NB4 (cell line): Measurements from ENCODE around the gene RPN2.
"Not testable (repeated sequence)": the region's sequence is repeated elsewhere in the genome, so short reads cannot be mapped to it uniquely, and the experiment has no call there.

Experiments used
- DNase-seq: peaks from one replicate; pipeline ENCODE4 v3.0.0; 2010; ENCODE audit warnings: low read depth
- H3K4me3 ChIP-seq: one replicate; pipeline ENCODE4 v1.5.1; 2011; ENCODE audit warnings: mild to moderate bottlenecking, low read depth, low read length, moderate library complexity
- CTCF ChIP-seq: IDR thresholded peaks from one replicate; pipeline ENCODE4 v1.5.1; 2012; ENCODE audit warnings: low read depth, low read length
- MYC ChIP-seq: IDR thresholded peaks from 2 replicates; pipeline ENCODE4 v1.6.1; 2011; ENCODE audit warnings: low read depth, low read length
- POLR2A ChIP-seq: IDR thresholded peaks from 2 replicates; pipeline ENCODE4 v1.6.1; 2011; ENCODE audit warnings: mild to moderate bottlenecking; ENCODE audit not compliant: insufficient read length; ENCODE audit errors: extremely low read depth
- TF ChIP-seq, protein P1 (sequence below): IDR thresholded peaks from 2 replicates; pipeline ENCODE4 v1.6.1; 2011; ENCODE audit warnings: low read depth, low read length

The RPN2 gene

DNA sequence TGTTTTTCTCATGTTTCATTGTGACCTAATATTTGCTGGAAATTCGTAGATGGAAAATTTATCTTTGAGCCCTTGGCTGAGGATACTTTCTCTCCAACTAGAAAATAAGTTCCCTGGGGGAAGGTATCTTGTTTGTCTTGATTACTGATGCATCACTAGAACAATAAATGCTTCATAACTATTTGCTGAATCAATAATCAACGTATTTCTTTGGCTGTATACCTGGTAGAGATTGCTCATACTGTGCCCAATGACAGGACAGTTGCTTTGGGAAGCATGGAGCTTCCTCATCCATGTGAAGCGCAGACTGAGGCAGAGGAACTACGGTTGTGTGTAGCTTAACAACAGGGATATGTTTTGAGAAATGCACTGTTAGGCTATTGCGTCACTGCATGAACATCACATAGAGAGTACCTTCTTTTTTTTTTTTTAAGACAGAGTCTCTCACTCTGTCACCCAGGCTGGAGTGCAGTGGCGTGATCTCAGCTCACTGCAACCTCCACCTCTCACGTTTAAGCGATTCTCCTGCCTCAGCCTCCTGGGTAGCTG, 34.2 kb upstream of the RPN2 start:
- H3K4me3 ChIP-seq = no peak overlapping the region
- peak; percentile 51 for DNase-seq
- no peak for TF ChIP-seq POLR2A
- TF ChIP-seq CTCF = no peak
- TF ChIP-seq MYC = no peak
- TF ChIP-seq, protein P1, sequence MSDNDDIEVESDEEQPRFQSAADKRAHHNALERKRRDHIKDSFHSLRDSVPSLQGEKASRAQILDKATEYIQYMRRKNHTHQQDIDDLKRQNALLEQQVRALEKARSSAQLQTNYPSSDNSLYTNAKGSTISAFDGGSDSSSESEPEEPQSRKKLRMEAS = no peak

DNA sequence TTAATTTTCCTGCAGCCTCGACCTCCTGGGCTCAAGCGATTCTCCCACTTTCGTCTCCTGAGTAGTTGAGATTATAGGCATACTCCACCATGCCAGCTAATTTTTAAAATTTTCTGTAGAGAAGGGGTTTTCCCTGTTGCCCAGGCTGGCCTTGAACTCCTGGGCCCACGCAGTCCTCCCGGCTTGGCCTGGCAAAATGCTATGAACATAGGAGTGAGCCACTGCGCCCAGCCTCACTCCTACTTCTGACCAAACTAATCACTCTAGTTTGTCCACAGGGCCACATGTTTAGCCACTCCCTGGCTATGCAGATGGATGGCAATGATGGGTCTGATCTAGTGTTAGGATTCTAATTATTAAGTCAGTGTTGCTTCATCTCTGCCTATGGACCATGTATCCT, 31.9 kb upstream of the RPN2 start:
- TF ChIP-seq, protein P1 = no peak
- no peak for TF ChIP-seq POLR2A
- TF ChIP-seq MYC = no peak
- no peak for TF ChIP-seq CTCF
- no peak overlapping the region for H3K4me3 ChIP-seq
- no peak for DNase-seq

DNA sequence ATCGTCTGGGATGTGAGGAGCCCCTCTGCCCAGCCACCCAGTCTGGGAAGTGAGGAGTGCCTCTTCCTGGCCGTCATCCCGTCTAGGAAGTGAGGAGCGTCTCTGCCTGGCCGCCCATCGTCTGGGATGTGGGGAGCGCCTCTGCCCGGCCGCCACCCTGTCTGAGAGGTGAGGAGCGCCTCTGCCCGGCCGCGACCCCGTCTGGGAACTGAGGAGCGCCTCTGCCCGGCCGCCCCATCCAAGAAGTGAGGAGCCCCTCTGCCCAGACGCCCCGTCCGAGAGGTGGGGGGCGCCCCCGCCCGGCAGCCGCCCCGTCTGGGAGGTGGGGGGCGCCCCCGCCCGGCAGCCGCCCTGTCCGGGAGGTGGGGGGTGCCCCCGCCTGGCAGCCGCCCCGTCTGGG, 28.3 kb upstream of the RPN2 start:
- H3K4me3 ChIP-seq, DNase-seq: not testable (repeated sequence)

- no peak for DNase-seq
- TF ChIP-seq MYC (no peak), POLR2A (no peak), CTCF (no peak)
- no peak overlapping the region for H3K4me3 ChIP-seq
Observed at GRCh38 chr20:37151529-37151928, 27.6 kb upstream of the RPN2 start.

DNA sequence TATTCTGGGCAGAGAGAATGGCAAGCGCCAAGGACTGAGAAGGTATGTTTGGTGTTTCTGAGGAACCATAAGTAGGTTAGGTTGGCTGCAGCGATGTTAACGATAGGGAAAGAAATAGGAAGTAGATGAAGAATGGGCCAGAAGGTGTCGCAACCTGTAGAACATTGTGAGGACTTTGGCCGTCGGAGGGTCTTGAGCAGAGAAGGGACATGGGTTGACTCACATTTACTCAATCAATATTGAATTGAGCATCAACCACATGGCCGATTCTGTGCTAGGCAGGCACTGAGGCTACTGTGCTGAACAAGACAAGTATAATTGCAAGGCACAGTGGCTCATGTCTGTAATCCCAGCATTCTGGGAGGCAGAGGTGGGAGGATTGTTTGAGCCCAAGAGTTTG, 26.8 kb upstream of the RPN2 start:
- peak; percentile 78 for DNase-seq
- H3K4me3 ChIP-seq = no peak overlapping the region
- TF ChIP-seq MYC (no peak), CTCF (no peak), POLR2A (no peak)
- TF ChIP-seq, protein P1 = no peak

DNA sequence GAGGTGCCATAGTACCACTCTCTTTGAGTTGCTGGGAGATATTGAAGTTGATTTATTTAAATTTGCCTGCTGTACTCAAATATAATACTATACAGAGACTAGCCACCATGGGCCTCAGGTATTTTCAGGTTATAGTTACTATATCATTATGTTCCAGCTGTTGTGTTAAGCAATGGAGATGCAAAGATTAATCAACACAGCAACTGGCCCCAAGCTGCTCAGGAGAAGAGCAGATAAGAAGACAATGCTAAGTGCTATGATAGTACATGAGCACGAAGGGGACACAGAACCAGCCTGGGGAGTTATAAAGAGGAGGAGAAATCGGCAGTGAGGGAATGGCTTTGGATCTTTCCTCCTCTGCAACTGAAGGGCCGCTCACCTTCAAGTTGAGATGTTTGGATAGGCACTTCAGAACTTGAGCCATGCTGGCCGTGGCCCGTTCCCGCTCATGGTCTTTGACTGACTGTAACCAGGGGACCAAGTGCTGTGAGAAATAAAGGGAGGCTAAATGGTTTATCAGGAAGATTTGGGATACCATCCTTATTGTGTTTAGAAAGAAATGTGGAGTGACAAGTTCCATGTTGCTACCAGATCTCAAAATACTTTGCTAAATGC, 24.3 kb upstream of the RPN2 start:
- TF ChIP-seq CTCF (no peak), POLR2A (no peak), MYC (no peak)
- TF ChIP-seq, protein P1 = no peak
- no peak for DNase-seq
- H3K4me3 ChIP-seq = no peak overlapping the region
